Smooth muscle cell (in vitro differentiated cells): ENCODE measurements around the gene CORT. TPM values are rescaled to one million over a fixed set of nuclear protein-coding genes. Genes with fewer than 3 reads are reported as not detected.

Source experiments
- DNase-seq: peaks from one replicate; lab custom pipeline; 2025; ENCODE audit not compliant: unreplicated experiment; lab: John Stamatoyannopoulos, UW
- H2AFZ ChIP-seq: fragments of 200-600 bp; sonication (generic); 2 replicates; pipeline ENCODE4 v1.6.0; 2016; ENCODE audit warnings: antibody characterized with exemption, low read depth, mild to moderate bottlenecking
- H3F3A ChIP-seq: fragments of 200-600 bp; sonication (generic); 2 replicates; pipeline ENCODE4 v1.6.0; 2017; ENCODE audit warnings: antibody characterized with exemption, low read depth
- H3K27ac ChIP-seq: fragments of 200-600 bp; sonication (generic); 2 replicates; pipeline ENCODE4 v1.5.1; 2016; ENCODE audit warnings: low read depth, mild to moderate bottlenecking
- H3K27me3 ChIP-seq: fragments of 200-600 bp; sonication (generic); 2 replicates; pipeline ENCODE4 v1.6.1; 2016; ENCODE audit warnings: low read depth, mild to moderate bottlenecking
- H3K36me3 ChIP-seq: fragments of 200-600 bp; sonication (generic); 2 replicates; pipeline ENCODE4 v1.5.1; 2016; ENCODE audit warnings: low read depth
- H3K4me1 ChIP-seq: fragments of 200-600 bp; sonication (generic); 2 replicates; pipeline ENCODE4 v1.5.1; 2016; ENCODE audit warnings: low read depth
- H3K4me2 ChIP-seq: fragments of 200-600 bp; sonication (generic); 2 replicates; pipeline ENCODE4 v1.6.0; 2016; ENCODE audit warnings: mild to moderate bottlenecking
- H3K4me3 ChIP-seq: fragments of 200-600 bp; sonication (generic); 2 replicates; pipeline ENCODE4 v1.5.1; 2016; ENCODE audit warnings: mild to moderate bottlenecking
- H3K79me2 ChIP-seq: fragments of 200-600 bp; sonication (generic); 2 replicates; pipeline ENCODE4 v1.6.0; 2016; ENCODE audit warnings: low read depth, mild to moderate bottlenecking
- H3K9ac ChIP-seq: fragments of 200-600 bp; sonication (generic); 2 replicates; pipeline ENCODE4 v1.6.0; 2016; ENCODE audit warnings: low read depth
- H3K9me3 ChIP-seq: fragments of 200-600 bp; sonication (generic); replicated peaks from 2 replicates; pipeline ENCODE4 v1.5.1; 2016; ENCODE audit warnings: low read depth
- H4K20me1 ChIP-seq: fragments of 200-600 bp; sonication (generic); 2 replicates; pipeline ENCODE4 v1.6.0; 2016; ENCODE audit warnings: low read depth
- WGBS: methylation state at CpG from one replicate; pipeline ENCODE4 v1.1.7; 2016; ENCODE audit warnings: low lambda C conversion rate; 5-methylcytosine and 5-hydroxymethylcytosine counted together
- polyA plus RNA-seq: library from polyadenylated mRNA; unstranded; fragments of >200 nt; fragmentation: Nextera tagmentation; extraction: Ambion mirVana; gene quantifications from 2 replicates; pipeline ENCODE4 v1.2.1, GENCODE V29; 2016
- total RNA-seq: library from RNA; depleted of rRNA; stranded (reverse); fragments of >200 nt; gene quantifications from 2 replicates; pipeline ENCODE4 v1.2.3, GENCODE V29; 2014
- TF ChIP-seq, protein P1 (sequence below): fragments of 200-600 bp; sonication (generic); IDR thresholded peaks from 2 replicates; pipeline ENCODE4 v1.5.1; 2017; ENCODE audit warnings: borderline replicate concordance, mild to moderate bottlenecking, antibody characterized with exemption; ENCODE audit not compliant: insufficient read depth, poor library complexity, severe bottlenecking

CORT gene
- total and polyA plus RNA-seq, 2 experiments from 2014 or later = not detected

DNA sequence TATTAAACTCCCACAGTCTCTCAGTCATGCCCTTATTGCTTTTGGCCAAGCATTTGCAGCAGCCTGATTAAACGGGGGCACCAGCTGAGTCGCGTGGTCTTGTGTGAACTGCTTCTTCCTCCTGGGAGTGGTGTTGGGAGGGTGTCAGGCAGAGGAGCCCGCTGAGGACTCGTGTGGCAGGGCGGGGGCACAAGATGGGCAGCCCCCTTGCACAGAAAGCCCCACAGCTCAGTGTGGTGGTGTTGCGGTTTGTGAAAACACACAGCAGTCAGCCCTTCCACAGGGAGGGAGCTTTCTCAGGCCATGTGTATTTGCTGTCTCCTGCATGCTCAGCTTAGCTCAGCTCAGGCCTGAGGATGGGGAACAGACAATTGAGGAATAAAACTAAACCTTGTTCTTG, 47.3 kb downstream of the CORT start:
- H3K4me3 ChIP-seq = no peak overlapping the region
- no peak for DNase-seq
- H2AFZ ChIP-seq = no peak overlapping the region
- TF ChIP-seq, protein P1, sequence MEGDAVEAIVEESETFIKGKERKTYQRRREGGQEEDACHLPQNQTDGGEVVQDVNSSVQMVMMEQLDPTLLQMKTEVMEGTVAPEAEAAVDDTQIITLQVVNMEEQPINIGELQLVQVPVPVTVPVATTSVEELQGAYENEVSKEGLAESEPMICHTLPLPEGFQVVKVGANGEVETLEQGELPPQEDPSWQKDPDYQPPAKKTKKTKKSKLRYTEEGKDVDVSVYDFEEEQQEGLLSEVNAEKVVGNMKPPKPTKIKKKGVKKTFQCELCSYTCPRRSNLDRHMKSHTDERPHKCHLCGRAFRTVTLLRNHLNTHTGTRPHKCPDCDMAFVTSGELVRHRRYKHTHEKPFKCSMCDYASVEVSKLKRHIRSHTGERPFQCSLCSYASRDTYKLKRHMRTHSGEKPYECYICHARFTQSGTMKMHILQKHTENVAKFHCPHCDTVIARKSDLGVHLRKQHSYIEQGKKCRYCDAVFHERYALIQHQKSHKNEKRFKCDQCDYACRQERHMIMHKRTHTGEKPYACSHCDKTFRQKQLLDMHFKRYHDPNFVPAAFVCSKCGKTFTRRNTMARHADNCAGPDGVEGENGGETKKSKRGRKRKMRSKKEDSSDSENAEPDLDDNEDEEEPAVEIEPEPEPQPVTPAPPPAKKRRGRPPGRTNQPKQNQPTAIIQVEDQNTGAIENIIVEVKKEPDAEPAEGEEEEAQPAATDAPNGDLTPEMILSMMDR = no peak
- H4K20me1 ChIP-seq = peaks cover 93% of the 10 kb centered on the region
- peaks cover 25% of the 10 kb centered on the region for H3K79me2 ChIP-seq
- no peaks in the 10 kb centered on the region for H3K36me3 ChIP-seq
- peaks cover 3% of the 10 kb centered on the region for H3K4me1 ChIP-seq
- no peaks in the 10 kb centered on the region for H3K9me3 ChIP-seq
- no peak overlapping the region for H3K4me2 ChIP-seq
- H3K27me3 ChIP-seq = no peaks in the 10 kb centered on the region
- H3K27ac ChIP-seq = peak overlapping the region; percentile 24
- WGBS = 98% methylated on average over 7 of the region's 7 CpGs
- no peak overlapping the region for H3K9ac ChIP-seq
- H3F3A ChIP-seq = no peaks in the 10 kb centered on the region

DNA sequence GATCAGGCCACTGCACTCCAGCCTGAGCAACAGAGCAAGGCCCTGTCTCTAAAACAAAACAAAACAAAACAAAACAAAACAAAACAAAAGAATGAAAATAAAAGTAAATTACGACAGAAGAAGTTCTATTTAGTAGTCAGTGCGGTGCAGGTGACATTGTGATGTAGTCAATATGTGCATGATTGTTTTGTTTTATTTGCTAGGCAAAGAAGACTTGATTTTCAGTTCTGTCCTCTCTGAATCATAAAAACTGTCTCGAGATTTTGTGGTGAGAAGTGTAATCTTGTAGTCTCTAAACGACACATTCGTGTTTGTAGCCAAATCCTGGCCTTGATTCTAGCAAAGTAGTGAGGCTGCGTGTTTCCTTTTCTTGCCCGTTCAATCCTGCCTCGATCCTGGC, 48.4 kb downstream of the CORT start:
- 95% methylated on average over 8 of the region's 8 CpGs for WGBS
- H3K4me1 ChIP-seq = peaks cover 3% of the 10 kb centered on the region
- no peaks in the 10 kb centered on the region for H3K9me3 ChIP-seq
- H3K27me3 ChIP-seq = no peaks in the 10 kb centered on the region
- peaks cover 21% of the 10 kb centered on the region for H3K79me2 ChIP-seq
- no peak overlapping the region for H3K4me3 ChIP-seq
- no peak for DNase-seq
- H3K4me2 ChIP-seq = no peak overlapping the region
- H4K20me1 ChIP-seq = peaks cover 93% of the 10 kb centered on the region
- TF ChIP-seq, protein P1 = no peak
- H3K36me3 ChIP-seq = no peaks in the 10 kb centered on the region
- H3F3A ChIP-seq = no peaks in the 10 kb centered on the region
- H3K27ac ChIP-seq = no peak overlapping the region
- H2AFZ ChIP-seq = no peak overlapping the region
- H3K9ac ChIP-seq = no peak overlapping the region

Other genes with a start within 250 kb of the CORT start
- gene KIF1B, start 239.5 kb upstream of the CORT start, total RNA-seq = 29.6 and 34.3 TPM in 2 replicates
- 9.1 and 15.1 TPM in 2 replicates for gene KIF1B, start 239.5 kb upstream of the CORT start, polyA plus RNA-seq
- 64.7 and 86.1 TPM in 2 replicates for gene PGD, start 51.0 kb upstream of the CORT start, total RNA-seq
- gene PGD, start 51.0 kb upstream of the CORT start, polyA plus RNA-seq = 117 and 118 TPM in 2 replicates
- 7.6 and 102 TPM in 2 replicates for gene CENPS, start 19.6 kb upstream of the CORT start, total RNA-seq
- gene CENPS, start 19.6 kb upstream of the CORT start, polyA plus RNA-seq = 15.3 and 16.3 TPM in 2 replicates
- gene DFFA, start 22.5 kb downstream of the CORT start, total RNA-seq = 18.6 and 27.6 TPM in 2 replicates
- gene DFFA, start 22.5 kb downstream of the CORT start, polyA plus RNA-seq = 30.0 and 35.2 TPM in 2 replicates
- 8.2 and 14.2 TPM in 2 replicates for gene PEX14, start 24.9 kb downstream of the CORT start, total RNA-seq
- 15.2 and 23.1 TPM in 2 replicates for gene PEX14, start 24.9 kb downstream of the CORT start, polyA plus RNA-seq